Measurements from ENCODE around the gene MRPS24.

Gene MRPS24

GRCh38 chr7:43877968-43878864, 8.9 kb upstream of the MRPS24 start:
- in situ Hi-C loops (cut with HindIII; ENCODE audit: low sequenced_read_pairs), result no loop called here

DNA sequence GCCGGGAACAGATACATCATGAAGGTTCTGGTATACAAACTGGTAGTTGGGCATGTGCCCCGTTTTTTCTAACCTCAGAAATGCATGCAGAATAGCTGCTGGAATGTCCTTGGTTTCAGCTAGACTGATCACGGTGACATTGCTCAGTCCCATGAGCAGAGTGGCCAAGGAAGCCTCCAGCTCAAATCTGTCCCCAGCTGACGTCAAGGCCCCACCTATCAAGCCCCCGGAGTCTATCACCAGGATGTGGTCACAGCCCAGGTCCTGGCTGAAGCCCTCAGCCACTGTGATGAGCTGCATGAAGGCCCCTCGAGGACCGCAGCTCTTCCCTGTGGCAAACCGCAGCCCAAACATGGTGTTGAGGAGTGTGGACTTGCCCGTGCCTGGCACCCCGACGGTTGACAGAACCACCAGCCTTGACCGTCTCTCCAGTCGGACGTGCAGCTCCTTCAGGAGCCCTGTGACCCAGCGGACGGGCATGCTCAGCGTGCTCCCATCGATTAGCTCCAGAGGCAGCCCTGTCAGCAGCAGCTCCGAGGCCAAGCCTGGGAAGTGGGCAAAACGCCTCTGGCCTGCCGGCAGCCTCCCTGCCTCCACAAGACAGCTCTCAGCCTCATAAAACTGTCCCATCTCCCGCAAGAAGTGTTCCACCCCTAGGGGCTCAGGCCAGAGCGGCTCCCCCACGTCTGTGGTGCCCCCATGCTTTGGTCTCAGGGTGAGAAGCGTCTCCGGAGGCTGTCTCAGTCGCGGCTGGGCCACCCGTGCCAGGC, 7.8 kb upstream of the MRPS24 start:
- in situ Hi-C loops (cut with HindIII; ENCODE audit: low sequenced_read_pairs), result no loop called here

DNA sequence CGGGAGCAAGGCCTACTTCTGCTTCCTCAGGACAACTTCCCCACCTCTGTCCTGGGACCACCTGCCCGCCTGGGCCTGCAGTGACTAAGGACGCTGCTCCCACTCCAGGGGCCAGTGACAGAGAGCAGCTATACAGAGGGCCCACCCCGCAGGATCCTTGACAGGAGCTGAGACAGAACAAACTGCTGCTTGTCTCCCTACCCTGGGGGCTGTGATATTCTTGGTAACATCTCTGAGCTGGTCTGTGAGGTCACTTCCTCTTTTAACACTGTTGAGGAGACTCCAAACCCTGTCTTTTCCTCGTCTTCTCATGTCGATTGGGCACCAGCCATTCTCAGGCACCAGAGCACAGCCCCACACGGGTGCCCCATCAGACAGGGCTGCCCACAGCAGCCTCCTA, 6.9 kb upstream of the MRPS24 start:
- in situ Hi-C loops (cut with HindIII; ENCODE audit: low sequenced_read_pairs), result no loop called here

DNA sequence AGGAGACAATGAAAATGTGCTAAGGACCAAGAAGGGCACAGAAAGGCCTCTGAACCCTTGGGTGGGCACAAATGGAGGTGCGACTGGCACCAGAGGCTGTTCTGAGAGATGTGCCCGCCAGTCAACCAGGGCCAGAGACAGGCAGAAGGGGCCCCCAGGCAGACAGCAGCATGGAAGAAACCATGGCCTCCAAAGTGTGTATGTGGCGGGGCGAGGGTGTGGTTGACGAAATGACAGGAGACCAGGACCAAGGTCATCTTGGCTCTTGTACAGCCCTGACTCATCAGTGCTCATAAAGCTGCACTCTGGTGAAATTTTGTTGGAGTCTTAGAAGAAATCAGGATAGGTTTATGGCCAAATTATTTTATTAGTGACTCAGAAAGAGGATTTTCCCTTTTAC, 4.0 kb upstream of the MRPS24 start:
- in situ Hi-C loops (cut with HindIII; ENCODE audit: low sequenced_read_pairs), result loop anchor here (5.0 kb wide), 1 partner anchor 34 kb away; the partner anchor contains the start of gene URGCP

- in situ Hi-C loops (cut with HindIII; ENCODE audit: low sequenced_read_pairs), result loop anchor here (5.0 kb wide), 1 partner anchor 35 kb away; the partner anchor contains the start of gene URGCP
These were observed 3.2 kb upstream of the MRPS24 start for GRCh38 chr7:43872406-43873110.

GRCh38 chr7:43871064-43871463, 1.7 kb upstream of the MRPS24 start:
- in situ Hi-C loops (cut with HindIII; ENCODE audit: low sequenced_read_pairs), result loop anchor here (5.0 kb wide), 1 partner anchor 36 kb away; the partner anchor contains the start of gene URGCP

GRCh38 chr7:43870316-43870715, 999 bp upstream of the MRPS24 start:
- in situ Hi-C loops (cut with HindIII; ENCODE audit: low sequenced_read_pairs), result loop anchor here (5.0 kb wide), 1 partner anchor 37 kb away; the partner anchor contains the start of gene URGCP

GRCh38 chr7:43869867-43870240, 537 bp upstream of the MRPS24 start:
- in situ Hi-C loops (cut with HindIII; ENCODE audit: low sequenced_read_pairs), result loop anchor here (5.0 kb wide), 1 partner anchor 37 kb away; the partner anchor contains the start of gene URGCP

DNA sequence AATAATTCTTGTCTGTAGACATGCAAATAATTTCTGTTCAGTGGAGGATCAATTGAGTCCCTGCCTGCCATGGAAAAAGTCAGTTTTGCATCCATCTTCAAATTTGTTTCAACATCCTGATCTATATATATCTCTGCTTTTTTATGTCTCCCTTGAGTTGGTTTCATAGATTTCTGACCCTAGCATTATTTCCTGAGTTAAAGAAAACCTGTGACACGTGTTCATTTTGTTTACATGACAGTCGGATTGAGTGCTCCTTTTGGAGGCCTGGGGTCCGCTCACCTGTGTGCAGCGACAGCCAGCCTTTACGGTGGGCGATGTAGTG, 674 bp downstream of the MRPS24 start:
- in situ Hi-C loops (cut with HindIII; ENCODE audit: low sequenced_read_pairs), result no loop called here

DNA sequence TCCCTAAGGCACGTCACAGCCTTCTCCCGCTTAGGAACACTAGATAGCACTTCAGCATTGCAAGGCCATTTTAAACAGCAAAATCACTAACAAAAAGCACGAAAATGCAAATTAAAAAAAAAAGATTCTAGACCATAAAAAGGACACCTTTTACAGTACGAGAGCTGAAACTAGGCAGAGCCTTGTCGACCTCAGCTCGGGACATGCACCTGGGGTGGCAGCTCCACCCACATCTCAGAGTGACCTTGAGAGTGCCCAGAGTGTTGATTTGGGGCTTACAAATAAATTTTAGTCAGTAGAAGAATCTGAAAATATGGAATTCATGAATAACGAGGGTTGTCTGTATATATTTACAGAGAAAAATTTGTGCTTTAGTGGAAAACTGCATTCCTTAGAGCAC, 1.1 kb downstream of the MRPS24 start:
- in situ Hi-C loops (cut with HindIII; ENCODE audit: low sequenced_read_pairs), result no loop called here

GRCh38 chr7:43865277-43865676, 4.0 kb downstream of the MRPS24 start:
- in situ Hi-C loops (cut with HindIII; ENCODE audit: low sequenced_read_pairs), result no loop called here

- in situ Hi-C loops (cut with HindIII; ENCODE audit: low sequenced_read_pairs), result no loop called here
These were observed 5.2 kb downstream of the MRPS24 start for GRCh38 chr7:43864126-43864525.

GRCh38 chr7:43856996-43857395, 12.3 kb downstream of the MRPS24 start:
- in situ Hi-C loops (cut with HindIII; ENCODE audit: low sequenced_read_pairs), result no loop called here

DNA sequence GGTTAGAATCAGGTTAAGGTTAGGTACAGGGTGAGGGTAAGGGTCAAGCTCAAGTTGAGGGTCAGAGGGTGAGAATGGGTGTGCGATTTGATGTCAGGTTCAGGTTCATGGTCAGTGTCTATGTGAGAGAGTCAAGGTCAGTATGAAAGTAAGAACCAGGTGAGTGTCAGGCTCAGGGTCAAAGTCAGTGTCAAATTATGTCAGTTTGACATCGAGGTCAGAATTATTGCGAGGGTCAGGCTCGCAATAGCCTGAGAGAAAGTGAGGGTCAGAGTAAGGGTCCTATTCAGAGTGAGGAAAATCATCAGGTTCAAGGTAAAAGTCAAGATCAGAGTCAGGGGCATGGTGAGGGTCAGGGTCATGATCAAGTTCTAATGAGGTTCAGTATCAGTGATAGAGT, 13.0 kb downstream of the MRPS24 start:
- in situ Hi-C loops (cut with HindIII; ENCODE audit: low sequenced_read_pairs), result no loop called here

DNA sequence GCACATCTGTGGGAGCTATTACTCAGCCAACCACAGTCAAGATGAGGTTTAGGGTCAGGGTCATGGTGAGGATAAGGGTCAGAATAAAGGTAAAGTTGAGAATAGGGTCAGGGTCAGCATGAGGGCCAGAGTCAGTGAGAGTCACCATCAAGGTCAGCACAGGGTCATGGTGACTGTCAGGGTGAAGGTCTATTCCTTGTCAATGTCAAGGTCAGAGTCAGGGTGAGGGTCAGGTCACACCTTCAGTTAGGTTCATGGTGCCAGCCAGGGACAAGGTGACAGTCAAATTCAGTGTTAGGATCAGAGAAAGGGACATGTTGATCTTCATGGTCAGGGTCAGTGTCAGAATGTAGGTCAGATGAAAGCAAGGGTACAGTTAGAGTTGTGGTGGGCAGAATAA, 14.1 kb downstream of the MRPS24 start:
- in situ Hi-C loops (cut with HindIII; ENCODE audit: low sequenced_read_pairs), result no loop called here

DNA sequence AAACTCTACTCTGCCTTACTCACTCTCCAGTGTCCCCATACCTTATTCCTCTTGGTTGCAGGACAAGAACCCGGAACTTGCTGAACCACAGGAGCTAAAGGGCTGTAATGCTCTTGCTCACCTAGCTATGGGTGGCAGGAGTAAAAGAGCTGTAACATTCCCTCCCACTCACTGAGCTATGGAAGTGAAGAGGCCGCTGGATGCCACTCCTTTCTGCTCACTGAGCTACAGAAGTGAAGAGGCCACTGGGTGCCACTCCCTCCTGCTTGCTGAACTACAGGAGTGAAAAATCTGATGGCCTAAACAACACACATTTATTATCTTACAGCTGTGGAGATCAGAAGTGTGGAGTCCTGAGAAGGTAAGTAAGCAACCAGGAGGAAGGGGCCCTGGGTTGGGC, 17.5 kb downstream of the MRPS24 start:
- in situ Hi-C loops (cut with HindIII; ENCODE audit: low sequenced_read_pairs), result no loop called here

- in situ Hi-C loops (cut with HindIII; ENCODE audit: low sequenced_read_pairs), result no loop called here
These were observed 18.8 kb downstream of the MRPS24 start for GRCh38 chr7:43850348-43851116.

DNA sequence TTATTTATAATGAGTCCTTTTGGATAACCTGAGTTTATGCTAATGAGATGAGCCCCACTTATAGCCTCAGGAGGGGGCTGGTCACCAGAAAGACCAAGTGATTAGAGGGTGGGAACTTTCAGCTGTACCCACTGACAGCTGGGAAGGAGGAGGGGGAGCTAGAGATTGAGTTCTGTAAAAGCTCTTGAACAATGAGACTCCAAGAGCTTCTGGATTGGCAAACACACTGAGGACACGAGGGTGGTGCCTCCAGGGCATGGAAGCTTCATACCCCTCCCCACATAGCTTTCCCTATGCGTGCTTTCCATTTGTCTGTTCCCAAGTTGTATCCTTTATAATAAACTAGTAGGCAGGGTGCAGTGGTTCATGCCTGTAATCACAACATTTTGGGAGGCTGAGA, 20.3 kb downstream of the MRPS24 start:
- in situ Hi-C loops (cut with HindIII; ENCODE audit: low sequenced_read_pairs), result loop anchor here (5.0 to 25.0 kb wide), 2 partner anchors 103 to 287 kb away; no protein-coding TSS in a partner anchor

- in situ Hi-C loops (cut with HindIII; ENCODE audit: low sequenced_read_pairs), result loop anchor here (5.0 to 25.0 kb wide), 2 partner anchors 105 to 285 kb away; no protein-coding TSS in a partner anchor
These were observed 21.8 kb downstream of the MRPS24 start for GRCh38 chr7:43847496-43847895.

DNA sequence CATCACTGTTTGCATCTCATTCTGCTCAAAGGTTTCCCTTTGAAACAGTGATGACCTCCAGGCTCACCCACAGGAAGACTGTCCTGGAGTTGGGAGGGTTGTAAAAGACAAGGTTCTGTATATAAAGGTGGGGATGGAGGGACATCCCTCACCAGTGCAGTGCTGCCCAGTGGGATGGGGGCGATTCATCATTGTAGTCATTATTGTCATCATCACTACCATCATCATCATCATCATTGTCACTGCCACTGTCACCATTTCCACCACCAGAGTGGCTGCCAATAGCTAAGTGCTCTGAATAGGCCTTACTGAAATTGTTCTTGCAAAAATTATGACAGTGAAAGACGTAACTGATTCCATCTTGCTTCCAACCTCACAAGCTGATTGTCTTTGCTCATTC, 24.7 kb downstream of the MRPS24 start:
- in situ Hi-C loops (cut with HindIII; ENCODE audit: low sequenced_read_pairs), result loop anchor here (5.0 to 25.0 kb wide), 2 partner anchors 108 to 282 kb away; no protein-coding TSS in a partner anchor

All from endothelial cell of hepatic sinusoid (primary cell).